GM21528 (cell line): Measurements from ENCODE around the gene ACTR8.

Experiments
- ATAC-seq: cut with Tn5 transposase; IDR thresholded peaks from one replicate; pipeline ENCODE4 v1.9.1; 2021; ENCODE audit warnings: mild to moderate bottlenecking, moderate library complexity; ENCODE audit not compliant: unreplicated experiment, low FRiP score

The ACTR8 gene

DNA sequence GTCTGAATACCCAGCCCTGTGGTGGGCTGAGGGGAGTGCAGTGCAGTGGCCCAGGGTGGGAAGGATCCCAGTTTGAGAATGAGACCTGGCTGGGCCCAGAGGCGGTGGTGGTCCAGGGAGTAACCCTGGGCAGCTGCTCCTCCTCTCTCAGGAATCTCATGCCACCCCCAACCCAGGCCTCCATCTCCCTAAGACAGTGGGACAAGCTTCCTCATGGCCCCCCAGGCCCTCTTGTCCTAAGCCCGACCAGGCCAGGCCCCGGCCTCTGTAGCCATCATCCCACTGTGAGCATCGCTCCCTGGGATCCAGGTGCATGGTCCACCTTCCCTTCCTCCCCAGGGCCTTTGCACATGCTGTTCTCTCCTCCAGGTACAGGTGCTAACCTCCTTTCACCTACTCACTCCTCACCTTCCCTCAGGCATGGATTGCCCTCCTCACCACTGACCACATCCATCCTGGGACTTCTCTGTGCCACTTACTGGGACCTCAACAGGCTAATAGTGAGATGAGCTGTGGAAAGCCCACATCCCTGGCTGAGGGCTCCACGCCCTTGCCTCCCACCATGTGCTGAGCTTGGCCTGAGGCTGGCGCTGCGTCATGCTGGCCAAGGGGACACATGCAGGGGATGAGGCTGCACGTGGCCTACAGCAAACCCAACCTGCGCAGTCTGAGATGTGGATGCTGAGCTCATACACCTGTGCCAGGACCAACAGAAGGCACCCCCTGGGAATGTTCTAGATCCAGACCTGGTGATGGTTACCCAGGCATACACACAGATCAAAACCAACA is 45.7 kb downstream of the ACTR8 start:
- no peak for ATAC-seq

DNA sequence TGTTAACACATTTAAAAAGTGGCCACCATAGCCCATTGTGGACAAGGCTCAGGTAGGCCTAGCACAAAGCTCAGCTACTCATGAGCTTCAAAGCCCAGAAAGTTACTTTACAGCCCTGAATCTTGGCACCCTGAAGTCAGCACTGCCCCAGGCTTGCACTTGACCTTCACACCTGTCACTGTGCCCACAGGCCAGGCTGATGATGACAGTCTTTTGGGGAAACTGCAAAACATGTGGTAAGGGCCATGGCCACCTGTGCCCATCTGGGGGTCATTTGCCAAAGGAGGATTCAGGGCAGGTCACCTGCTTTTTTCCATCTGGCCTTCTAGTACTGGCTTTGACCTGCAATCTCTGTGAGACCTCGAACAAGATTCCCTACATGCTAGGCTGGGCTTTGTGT is 46.7 kb downstream of the ACTR8 start:
- no peak for ATAC-seq

DNA sequence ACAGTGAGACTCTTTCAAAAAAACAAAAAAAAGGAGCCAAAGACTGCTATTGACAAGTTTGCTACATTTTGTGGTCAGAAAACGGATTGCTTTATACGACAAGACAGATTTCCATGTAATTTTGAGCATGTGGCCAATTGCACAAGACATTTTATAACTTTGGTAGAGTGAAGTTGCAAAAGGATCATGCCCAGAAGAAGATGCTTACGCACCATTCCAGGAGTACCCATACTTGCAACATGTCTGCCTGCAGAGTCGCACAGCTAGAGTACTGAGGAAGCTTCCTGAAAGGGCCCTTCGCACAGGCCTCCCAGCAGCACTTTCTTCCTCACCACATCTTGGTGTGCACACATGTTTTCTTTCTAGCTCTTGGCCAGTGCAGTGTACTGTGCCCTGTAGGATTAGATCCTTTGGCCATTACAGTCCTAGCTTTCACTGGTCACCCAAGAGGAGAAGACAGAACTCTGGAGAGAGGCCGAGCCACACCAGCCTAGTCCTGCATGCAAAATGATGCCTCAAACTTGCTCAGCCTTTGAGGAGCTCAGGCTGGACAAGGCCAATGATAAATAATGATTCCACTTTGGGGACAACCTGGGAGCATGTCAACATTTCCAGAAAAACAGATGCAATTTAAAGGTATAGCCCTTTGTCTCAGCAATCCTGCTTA is 47.4 kb downstream of the ACTR8 start:
- ATAC-seq: no peak

DNA sequence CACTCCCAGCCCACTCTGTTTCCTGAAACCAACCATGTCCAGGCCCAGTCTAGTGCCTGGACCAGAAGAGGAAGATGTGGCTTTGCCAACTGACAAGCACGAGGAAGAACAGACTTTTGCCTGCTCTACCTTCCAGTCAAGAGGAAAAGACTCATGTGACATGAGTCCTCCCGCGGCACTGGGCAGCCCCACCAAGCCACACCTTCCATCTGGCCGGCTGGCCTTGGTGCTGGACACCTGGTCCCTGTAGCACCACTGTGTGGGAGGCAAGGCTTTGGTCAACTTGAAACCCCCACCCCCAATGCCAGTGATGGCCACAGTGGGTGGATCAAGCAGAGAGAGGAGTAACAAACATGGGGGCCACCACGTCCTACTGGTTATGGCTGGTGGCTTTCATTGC is 48.3 kb downstream of the ACTR8 start:
- ATAC-seq: no peak

DNA sequence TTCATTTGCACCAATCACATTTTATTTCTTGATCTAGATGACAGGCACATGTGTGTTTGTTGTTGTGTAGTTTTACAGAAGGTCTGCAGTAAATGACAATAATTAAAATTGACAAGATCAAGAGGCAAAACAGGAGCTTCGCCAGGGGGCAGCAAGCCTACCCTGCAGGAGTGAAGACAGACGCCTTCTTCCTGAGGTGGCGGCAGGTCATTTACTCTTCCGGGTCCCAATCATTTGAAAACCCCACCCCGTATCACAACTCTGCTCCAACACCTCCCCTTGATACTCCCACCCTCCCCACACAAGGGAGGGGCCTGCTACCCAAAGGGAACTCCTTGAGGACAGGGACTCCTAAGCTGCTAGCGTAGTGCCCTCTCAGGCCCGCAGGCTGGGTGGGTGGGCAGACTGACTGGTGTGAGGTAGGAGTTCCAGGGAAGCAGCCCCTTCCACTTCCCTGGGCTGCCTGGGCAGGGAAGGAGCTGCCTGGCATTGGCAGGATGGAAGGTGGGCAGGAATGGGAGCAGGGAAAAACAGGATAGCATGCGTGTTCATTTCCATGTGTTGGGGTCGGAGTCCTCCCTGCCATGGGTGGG is 48.8 kb downstream of the ACTR8 start:
- ATAC-seq: no peak

DNA sequence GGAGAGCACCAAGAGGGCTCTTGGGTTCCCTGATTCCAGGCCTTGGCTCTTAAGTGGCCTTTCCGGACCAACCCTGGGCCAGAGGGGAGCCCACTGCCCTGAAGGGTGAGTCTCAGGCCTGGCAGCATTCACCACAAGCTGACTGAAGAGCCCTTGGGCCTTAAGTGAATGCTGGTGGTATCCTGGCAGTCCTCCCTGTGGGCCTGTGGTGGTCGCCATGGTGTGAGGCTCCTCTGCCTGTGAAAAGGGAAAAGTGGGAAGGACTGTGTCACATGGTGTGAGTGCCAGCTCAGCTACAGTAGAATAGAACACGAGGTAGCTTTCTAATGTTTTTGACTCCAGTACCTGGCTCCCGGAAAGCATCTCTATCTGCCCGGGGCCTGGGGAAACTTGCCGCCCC is 51.0 kb downstream of the ACTR8 start:
- ATAC-seq: no peak

DNA sequence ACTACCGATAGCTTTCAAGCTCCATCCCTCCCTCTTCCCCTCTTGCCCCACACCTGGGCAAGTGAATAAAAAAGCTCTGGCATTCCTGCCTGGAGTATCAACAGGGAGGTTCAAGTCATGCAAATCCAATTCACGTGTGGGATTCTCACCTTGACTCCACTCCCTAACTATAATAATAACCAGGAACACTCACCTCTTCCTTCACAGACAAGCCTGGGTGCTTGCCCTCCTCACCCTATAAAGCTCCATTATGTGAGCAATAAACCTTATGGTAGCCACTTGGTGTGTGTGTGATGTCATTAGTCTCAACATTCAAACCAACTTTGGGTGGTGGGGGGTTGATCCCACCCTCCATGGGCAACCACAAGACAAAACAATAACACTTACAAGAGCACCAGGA is 52.3 kb downstream of the ACTR8 start:
- no peak for ATAC-seq

DNA sequence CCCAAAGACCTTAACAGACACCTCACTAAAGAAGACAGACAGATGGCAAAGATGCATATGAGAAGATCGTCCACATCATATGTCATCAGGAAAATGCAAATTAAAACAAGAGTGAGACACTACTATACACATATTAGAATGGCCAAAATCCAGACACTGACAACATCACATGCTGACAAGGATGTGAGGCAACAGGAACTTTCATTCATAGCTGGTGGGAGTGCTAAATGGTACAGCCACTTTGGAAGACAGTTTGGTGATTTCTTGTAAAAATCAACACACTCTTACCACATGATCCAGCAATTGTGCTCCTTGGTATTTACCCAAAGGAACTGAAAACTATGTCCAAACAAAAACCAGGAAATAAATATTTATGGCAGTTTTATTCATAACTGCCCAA is 53.4 kb downstream of the ACTR8 start:
- ATAC-seq: no peak

DNA sequence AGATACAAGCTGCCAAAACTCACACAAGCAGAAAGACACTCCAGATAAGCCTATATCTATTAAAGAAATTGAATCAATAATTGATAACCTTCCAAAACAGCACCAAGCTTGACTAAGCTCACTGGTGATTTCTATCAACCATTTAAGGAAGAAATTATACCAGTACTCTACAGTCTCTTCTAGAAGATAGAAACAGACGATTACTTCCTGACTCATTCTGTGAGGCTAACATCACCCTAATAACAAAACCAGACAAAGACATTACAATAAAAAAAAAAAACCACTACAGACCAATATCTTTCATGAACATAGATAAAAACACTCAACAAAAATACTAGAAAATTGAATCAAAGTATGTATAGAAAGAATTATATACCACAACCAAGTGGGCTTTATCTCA is 55.9 kb downstream of the ACTR8 start:
- ATAC-seq: no peak

DNA sequence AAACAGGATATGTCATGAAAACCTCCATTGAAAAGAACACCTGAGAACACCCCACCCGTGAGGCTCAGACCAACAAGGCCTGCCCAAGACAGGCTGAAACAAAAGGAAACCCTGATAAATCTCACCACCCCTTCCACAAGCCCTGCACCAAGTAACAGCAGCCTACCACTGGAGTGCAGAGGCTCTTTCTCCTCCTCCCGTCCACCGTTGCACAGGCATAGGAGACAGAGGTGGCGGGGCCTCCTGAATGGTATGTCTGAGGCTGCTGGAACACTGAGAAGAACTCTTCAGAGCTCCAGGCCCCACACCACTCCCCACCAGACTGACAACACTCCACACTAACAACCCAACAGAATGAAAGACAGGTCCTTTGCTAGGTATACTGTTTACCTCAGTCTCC is 57.2 kb downstream of the ACTR8 start:
- no peak for ATAC-seq

DNA sequence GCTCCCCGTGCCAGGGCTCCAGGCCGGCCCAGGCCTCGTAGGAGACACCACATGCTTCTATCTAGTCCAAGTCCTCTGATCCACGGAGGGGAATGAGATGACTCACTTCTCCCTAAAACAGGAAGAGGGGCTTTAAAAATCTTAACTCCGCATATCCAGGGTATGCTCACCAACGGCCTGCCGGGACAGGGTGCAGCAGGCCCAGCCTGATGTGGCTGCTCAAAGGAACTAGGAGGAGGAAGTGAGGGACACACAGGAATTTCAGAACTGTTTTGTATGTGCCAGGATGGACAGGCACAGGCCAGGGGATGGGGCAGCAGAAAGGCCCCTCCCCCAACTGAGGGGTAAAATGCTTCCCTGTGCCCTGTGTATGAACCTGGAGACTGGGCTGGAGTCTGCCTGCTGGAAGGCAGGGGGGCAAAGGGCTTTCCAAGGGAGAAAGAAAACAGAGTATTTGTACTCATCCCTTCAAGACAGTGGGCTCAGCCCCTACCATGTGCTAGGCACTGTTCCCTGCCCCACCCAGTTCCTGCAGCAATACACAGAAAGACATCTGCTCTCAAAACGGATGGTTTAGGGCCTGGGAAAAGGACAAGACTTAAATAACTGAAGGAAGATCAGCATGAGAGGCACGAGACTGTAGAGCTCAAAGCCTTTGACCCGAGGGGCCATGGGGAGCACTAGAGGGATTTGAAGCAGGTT is 57.8 kb downstream of the ACTR8 start:
- no peak for ATAC-seq

DNA sequence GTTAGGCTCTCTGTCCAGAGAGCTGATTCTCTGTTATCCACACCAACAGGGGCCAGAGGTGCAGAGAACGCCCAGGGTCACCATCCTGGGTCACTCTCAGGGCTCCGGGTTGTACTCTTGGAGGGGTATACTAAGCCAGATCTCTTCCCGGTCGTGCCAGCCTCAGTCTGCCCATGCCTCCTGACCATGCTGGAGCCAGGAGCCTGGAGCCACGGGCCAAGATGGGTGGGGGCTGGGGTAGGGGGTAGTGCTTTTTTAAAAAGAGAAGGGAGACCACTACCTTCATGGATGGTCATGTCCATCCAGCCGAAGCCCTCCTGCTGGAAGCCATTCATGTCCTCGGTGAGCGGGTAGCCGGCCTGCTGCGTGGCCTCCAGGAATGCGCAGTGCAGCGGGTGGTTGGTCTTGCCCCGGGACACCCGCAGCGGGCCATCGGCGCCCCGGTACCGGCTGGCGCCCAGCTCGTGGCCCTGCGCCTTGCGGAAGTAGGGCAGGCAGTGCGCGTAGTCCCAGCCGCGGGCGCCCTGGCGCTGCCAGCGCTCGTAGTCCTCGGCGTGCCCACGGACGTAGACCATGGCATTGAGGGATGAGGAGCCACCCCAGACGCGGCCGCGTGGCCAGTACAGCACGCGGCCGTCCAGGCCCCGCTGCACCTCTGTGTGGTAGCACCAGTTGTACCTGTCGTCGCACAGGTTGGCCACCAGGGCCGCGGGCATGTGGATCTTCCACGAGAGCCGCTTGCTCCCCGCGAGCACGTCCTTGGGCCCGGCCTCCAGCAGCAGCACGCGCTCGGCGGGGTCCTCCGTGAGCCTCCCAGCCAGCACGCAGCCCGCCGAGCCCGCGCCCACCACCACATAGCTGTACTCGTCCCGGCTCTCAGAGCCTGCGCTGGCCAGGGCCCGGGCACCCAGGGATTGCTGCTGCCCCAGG is 58.7 kb downstream of the ACTR8 start:
- ATAC-seq: no peak

DNA sequence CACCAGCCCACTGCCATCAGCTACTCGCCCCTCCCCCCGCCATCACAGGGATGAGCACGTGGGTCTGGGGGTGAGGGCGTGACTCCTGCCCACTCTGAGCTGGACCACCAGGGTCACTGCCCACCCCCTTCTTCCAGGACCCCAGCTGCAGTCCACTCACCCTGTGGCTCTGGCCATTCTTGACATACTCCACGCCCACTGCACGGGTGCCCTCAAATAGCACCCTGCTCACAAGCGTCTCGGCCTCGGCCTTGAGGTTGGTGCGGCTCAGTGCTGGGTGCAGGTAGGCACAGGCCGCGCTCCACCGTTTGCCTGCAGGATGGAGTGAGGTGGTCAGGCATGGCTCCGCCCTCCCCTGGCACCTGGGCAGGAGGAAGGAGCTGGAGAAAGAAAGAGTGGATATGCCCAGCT is 59.6 kb downstream of the ACTR8 start:
- ATAC-seq: no peak

DNA sequence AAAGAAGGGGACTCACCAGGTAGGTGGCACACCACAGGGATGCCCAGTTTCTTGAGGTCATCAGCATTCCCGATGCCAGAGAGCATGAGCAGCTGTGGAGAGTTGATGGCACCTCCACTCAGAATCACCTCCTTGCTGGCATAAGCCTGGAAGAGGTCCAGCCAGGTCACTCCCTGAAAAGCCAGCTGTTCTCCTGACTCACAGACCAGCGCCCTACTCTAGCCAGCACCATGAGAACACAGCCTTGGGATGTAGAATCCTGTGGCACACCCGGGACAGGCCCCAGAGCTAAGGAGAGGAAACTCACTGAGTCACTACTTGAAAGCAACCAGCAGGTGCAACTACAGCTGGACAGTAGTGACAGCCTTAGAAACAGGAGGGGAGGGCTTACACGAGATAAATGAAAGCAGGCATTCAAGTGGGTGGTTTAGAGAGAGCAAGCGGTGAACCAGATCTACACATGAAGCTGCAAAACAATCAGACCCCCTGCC is 60.3 kb downstream of the ACTR8 start:
- ATAC-seq: no peak

DNA sequence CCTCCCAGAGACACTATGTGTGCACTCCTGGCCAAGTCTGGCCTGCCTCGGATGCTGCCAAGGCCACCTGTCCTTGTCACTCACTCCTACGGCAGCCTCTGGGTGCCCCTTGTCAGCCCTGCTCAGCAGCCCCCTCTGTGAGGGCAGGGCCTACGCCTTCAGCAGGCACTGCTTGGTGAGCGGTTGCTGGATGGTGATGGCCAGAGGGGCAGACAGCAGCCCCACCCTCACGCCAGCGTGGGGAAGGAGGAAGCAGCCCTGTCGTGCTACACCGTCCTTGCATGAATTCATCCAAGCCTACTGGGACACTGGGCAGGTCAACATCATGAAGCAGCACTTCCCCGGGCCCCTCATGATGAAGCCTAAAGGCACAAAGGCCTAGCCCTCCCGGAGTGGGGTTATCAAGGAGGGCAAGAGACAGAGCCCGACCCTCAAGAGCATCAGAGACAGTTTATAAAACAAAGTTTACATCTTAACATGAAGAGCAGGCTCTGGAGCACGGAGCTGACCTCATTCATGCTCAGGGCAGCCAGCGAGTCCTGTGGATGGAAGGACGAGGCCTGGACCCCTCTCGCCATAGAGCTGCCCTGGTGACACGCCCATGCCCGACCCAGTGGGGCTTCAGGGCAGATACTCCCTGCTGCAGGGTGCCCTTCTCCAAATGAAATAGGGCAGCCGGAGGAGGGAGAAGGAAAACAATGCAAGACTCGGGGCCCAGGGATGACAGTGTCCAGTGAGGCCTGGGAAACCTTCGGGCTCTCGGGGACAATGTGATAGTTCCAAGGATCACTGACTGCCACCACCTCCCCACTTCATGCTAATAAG is 61.0 kb downstream of the ACTR8 start:
- no peak for ATAC-seq

DNA sequence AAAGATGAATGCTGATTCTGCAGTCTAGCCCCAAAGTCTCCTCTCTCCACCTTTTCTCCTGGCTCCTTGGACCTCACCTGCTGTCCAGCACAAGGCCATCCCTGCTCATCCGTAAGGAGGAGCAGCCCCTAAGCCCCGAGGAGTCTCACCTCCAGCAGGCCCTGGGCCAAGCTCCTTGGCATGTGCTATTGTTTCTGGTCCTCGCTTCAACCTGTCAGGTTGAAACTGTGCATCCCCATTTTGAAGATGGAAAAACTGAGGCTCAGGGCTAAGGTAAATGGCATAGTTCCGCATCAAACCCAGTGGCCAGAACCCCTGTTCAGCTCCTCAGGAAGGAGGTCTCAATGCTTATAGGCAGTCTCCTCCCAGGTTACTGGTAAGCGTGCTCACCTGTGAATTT is 61.9 kb downstream of the ACTR8 start:
- no peak for ATAC-seq

DNA sequence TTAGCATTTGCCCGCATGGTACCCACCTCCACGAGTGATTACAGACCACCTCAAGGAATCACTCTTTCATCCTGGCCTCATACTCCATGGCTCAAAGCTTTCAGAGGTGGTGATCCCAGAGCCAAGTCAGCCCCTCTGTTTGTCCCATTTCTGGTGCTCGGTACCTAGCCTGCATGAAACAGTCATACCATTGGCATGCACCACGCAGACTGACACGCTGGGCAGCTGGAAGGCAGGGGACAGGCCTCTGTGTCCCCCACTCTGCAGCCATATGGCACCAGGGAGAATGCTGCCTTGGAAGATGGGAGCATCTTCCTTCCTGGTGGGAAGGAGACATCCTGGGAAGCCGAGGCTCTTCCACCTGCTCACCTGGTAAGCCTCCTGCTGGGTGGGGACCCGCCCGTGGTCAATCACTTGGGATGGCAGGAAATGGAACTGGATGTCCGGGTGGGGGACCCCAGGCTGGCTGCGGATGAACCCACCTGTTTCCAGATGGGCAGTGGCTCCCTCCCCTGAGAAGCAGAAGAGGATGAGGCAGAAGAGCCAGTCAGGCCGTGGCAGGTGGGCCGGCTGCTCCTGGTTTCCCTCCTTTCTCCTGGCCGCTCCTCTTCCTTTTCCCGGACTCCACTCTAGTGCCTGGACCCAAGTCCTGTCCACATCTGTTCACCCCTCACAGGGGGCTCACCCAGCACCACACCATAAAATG is 62.6 kb downstream of the ACTR8 start:
- no peak for ATAC-seq
